Inflammatory macrophage (primary cell): ENCODE measurements around the gene ADGRG4.

Source experiments
- DNase-seq, 2 donors: peaks; one replicate each; pipeline ENCODE4 v3.0.0-alpha.2; 2020 to 2022

Gene ADGRG4

GRCh38 chrX:136306182-136306581, 5.4 kb downstream of the ADGRG4 start:
- DNase-seq, result no peak

GRCh38 chrX:136307471-136307870, 6.7 kb downstream of the ADGRG4 start:
- no peak for DNase-seq

- DNase-seq, result no peak
These were observed 9.6 kb downstream of the ADGRG4 start for GRCh38 chrX:136310411-136310810.

- DNase-seq, result no peak
These were observed 17.4 kb downstream of the ADGRG4 start for GRCh38 chrX:136318156-136318555.

GRCh38 chrX:136318895-136319597, 18.3 kb downstream of the ADGRG4 start:
- no peak for DNase-seq

GRCh38 chrX:136319600-136319999, 18.8 kb downstream of the ADGRG4 start:
- DNase-seq, result no peak

GRCh38 chrX:136321532-136321931, 20.8 kb downstream of the ADGRG4 start:
- DNase-seq, result no peak

GRCh38 chrX:136322064-136322463, 21.3 kb downstream of the ADGRG4 start:
- no peak for DNase-seq

GRCh38 chrX:136325377-136325776, 24.6 kb downstream of the ADGRG4 start:
- no peak for DNase-seq

GRCh38 chrX:136328933-136329332, 28.2 kb downstream of the ADGRG4 start:
- DNase-seq, result no peak

GRCh38 chrX:136336623-136337022, 35.9 kb downstream of the ADGRG4 start:
- DNase-seq, result no peak

GRCh38 chrX:136339702-136340101, 38.9 kb downstream of the ADGRG4 start:
- no peak for DNase-seq

GRCh38 chrX:136344320-136344719, 43.6 kb downstream of the ADGRG4 start:
- no peak for DNase-seq

GRCh38 chrX:136346506-136346905, 45.7 kb downstream of the ADGRG4 start:
- no peak for DNase-seq

GRCh38 chrX:136347706-136348105, 46.9 kb downstream of the ADGRG4 start:
- DNase-seq, result no peak

GRCh38 chrX:136353526-136354093, 52.8 kb downstream of the ADGRG4 start:
- DNase-seq, result no peak

GRCh38 chrX:136354201-136354600, 53.4 kb downstream of the ADGRG4 start:
- no peak for DNase-seq

GRCh38 chrX:136369377-136369776, 68.6 kb downstream of the ADGRG4 start:
- DNase-seq, result no peak

GRCh38 chrX:136376713-136377112, 76.0 kb downstream of the ADGRG4 start:
- DNase-seq, result no peak

- no peak for DNase-seq
These were observed 79.4 kb downstream of the ADGRG4 start for GRCh38 chrX:136380010-136380769.

GRCh38 chrX:136386173-136386572, 85.4 kb downstream of the ADGRG4 start:
- DNase-seq, result no peak

- no peak for DNase-seq
These were observed 86.1 kb downstream of the ADGRG4 start for GRCh38 chrX:136386826-136387225.

- DNase-seq, result no peak
These were observed 87.3 kb downstream of the ADGRG4 start for GRCh38 chrX:136387951-136388502.

- no peak for DNase-seq
These were observed 90.2 kb downstream of the ADGRG4 start for GRCh38 chrX:136390921-136391320.
